Heart left ventricle (tissue), 16 donors: Measurements from ENCODE around the gene ACRV1. TPM values are rescaled to one million over a fixed set of nuclear protein-coding genes. Genes with fewer than 3 reads are reported as not detected.

Source experiments
- ATAC-seq, 4 donors: fragments of 200-7000 bp; cut with Tn5 transposase; one replicate each; pipeline ENCODE4 v1.9.1; 2020 to 2022; ENCODE audit warnings: moderate library complexity in 4 of 4, mild to moderate bottlenecking in 3 of 4, moderate number of reproducible peaks in 1 of 4
- DNase-seq, 5 donors: peaks; one replicate each; pipeline ENCODE4 v3.0.0-alpha.2; 2020
- H3K27ac ChIP-seq, 12 donors: fragments of 200-600 bp; sonication (generic) in 4 of 12; one replicate each; pipeline versions ENCODE4 v1.5.0 to v1.8.0; 2016 to 2022; ENCODE audit warnings: mild to moderate bottlenecking in 2 of 12
- H3K27me3 ChIP-seq, 9 donors: fragments of 200-600 bp; sonication (generic) in 2 of 9; one replicate each; pipeline versions ENCODE4 v1.5.1 to v1.8.0; 2016 to 2022; ENCODE audit warnings: mild to moderate bottlenecking in 3 of 9
- H3K36me3 ChIP-seq, 9 donors: fragments of 200-600 bp; sonication (generic) in 2 of 9; one replicate each; pipeline versions ENCODE4 v1.5.0 to v1.8.0; 2018 to 2022; ENCODE audit warnings: mild to moderate bottlenecking in 2 of 9
- H3K4me1 ChIP-seq, 12 donors: fragments of 200-600 bp; sonication (generic) in 4 of 12; one replicate each; pipeline versions ENCODE4 v1.5.0 to v1.8.0; 2016 to 2022; ENCODE audit warnings: mild to moderate bottlenecking in 3 of 12
- H3K4me3 ChIP-seq, 12 donors: fragments of 200-600 bp; sonication (generic) in 4 of 12; one replicate each; pipeline versions ENCODE4 v1.5.0 to v1.8.0; 2017 to 2022; ENCODE audit warnings: mild to moderate bottlenecking in 9 of 12, moderate library complexity in 4 of 12
- H3K9me3 ChIP-seq, 12 donors: fragments of 200-600 bp; sonication (generic) in 4 of 12; one replicate each; pipeline versions ENCODE4 v1.5.0 to v1.8.0; 2016 to 2022; ENCODE audit warnings: mild to moderate bottlenecking in 1 of 12
- POLR2A ChIP-seq, 2 donors: fragments of 450-650 bp; IDR thresholded peaks; one replicate each; pipeline ENCODE4 v1.6.1; 2017; ENCODE audit warnings: antibody characterized with exemption in 2 of 2, mild to moderate bottlenecking in 2 of 2, moderate library complexity in 2 of 2
- WGBS, 4 donors: extraction: QIAGEN DNeasy Blood & Tissue Kit in 2 of 4; methylation state at CpG; one replicate each; pipeline versions ENCODE4 v1.1.5 to v1.1.7; 2013 to 2018; 5-methylcytosine and 5-hydroxymethylcytosine counted together
- intact Hi-C, 10 donors: fragments of 100-400 bp; cut with DNase I; formaldehyde crosslinking; loops; one replicate each; pipeline versions ENCODE4 v1.11.1 to v1.14.2; 2022
- polyA plus RNA-seq, 2 donors: library from polyadenylated mRNA; stranded (reverse); fragments of 200-250 nt; gene quantifications; one replicate each; pipeline ENCODE4 v1.2.3, GENCODE V29; 2013
- total RNA-seq, 9 donors: library from RNA; depleted of rRNA in 2 of 9; stranded (reverse); fragments of >200 nt in 2 of 9; fragmentation: NEBNext Ultra II Directional in 3 of 9; extraction: Animal tissue kit (Norgen Biotek cat#: 25700) in 3 of 9; gene quantifications; one replicate each; pipeline versions ENCODE4 v1.1.0 to v1.2.4, GENCODE V29; 2016 to 2023
- TF ChIP-seq, protein P1 (sequence below), 12 donors: fragments of 200-600 bp; sonication (generic) in 4 of 12; IDR thresholded peaks; one replicate each; pipeline versions ENCODE4 v1.5.0 to v1.8.0; 2018 to 2022; ENCODE audit warnings: antibody characterized with exemption in 12 of 12, mild to moderate bottlenecking in 5 of 12
- donor health status: ischemic (EF 13 %, LVEDD 7.1; RV severe dilation, severe dysfunction).
- donor health status: healthy with polysubstance abuse.
- donor health status: DM: no; HTN: yes; CAD: no.
- donor health status: DM: no; HTN: no; CAD: no.
- donor health status: ischemic (EF 25% LVEDD 6.9; RV normal size, moderate dysfunction).
- donor health status: ischemic (EF 25% LVEDD 5.7; RV mildly dilated, moderate dysfunction).
- donor health status: healthy.
- donor health status: DM: yes; HTN: yes; CAD: no.
- donor health status: ischemic (EF 35%, LVEDD 5.7; RV mildly dilated, moderate dysfunction).
- donor health status: nonischemic (EF 11% LVEDD 7.7; RV severe dilation, severe dysfunction).
- donor health status: DM: yes; HTN: yes; CAD: no.
- donor health status: PGD.
- donor health status: ischemic (EF 29% LVEDD 5.4; RV normal size, mild dysfunction).
- donor health status: nonischemic (EF 23%, LVEDD 6.1; RV moderate dilation, normal function).

Gene ACRV1
- total and polyA plus RNA-seq, 11 donors = not detected

DNA sequence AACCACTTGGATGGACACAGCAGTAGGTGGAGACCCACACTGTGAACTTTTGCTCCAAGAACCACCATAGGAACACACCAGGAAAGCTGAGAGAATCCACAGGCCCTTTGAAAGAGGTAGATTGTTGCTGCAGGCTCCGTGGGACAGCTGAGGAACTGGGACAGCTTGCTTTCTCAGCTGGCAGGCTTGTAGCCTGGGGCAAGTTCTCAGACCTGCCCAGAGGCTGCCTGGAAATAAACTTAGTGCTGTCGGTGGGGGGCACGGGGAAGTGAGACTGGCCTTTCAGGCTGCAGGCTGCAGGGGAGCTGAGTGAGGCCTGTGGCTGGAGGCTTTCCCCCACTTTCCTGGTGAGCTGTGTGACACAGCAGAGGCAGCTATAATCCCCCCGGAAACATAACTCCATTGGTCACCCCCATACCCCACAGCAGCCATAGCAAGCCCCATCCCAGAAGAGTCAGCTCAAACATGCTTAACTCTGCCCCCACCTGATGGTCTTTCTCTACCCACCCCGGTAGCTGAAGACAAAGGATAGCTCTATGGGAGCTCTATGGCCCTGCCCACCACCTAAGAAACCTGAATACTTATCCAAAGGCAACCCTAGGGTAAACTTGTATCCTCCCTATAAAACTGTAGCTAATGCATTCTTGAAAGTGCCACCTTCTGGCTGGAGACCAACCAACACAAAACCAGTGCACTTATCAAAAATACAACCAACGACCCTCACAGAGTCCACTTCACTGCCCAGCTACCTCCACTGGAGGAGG, 21.4 kb upstream of the ACRV1 start:
- intact Hi-C loops = no loop called here
- H3K36me3 ChIP-seq = no peaks in the 10 kb centered on the region
- no peaks in the 10 kb centered on the region for H3K9me3 ChIP-seq
- H3K4me1 ChIP-seq = no peaks in the 10 kb centered on the region
- H3K27me3 ChIP-seq = no peaks in the 10 kb centered on the region
- no peak overlapping the region for H3K27ac ChIP-seq
- no peak for TF ChIP-seq POLR2A (IDR thresholded peaks at IDR 0.05)
- TF ChIP-seq, protein P1, sequence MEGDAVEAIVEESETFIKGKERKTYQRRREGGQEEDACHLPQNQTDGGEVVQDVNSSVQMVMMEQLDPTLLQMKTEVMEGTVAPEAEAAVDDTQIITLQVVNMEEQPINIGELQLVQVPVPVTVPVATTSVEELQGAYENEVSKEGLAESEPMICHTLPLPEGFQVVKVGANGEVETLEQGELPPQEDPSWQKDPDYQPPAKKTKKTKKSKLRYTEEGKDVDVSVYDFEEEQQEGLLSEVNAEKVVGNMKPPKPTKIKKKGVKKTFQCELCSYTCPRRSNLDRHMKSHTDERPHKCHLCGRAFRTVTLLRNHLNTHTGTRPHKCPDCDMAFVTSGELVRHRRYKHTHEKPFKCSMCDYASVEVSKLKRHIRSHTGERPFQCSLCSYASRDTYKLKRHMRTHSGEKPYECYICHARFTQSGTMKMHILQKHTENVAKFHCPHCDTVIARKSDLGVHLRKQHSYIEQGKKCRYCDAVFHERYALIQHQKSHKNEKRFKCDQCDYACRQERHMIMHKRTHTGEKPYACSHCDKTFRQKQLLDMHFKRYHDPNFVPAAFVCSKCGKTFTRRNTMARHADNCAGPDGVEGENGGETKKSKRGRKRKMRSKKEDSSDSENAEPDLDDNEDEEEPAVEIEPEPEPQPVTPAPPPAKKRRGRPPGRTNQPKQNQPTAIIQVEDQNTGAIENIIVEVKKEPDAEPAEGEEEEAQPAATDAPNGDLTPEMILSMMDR (IDR thresholded peaks at IDR 0.05) = no peak
- no peak for DNase-seq
- H3K4me3 ChIP-seq = no peak overlapping the region
- no peak for ATAC-seq
- WGBS, 4 donors = 32 to 41% (median 37%) methylated on average over 5 to 6 of the region's 6 CpGs

DNA sequence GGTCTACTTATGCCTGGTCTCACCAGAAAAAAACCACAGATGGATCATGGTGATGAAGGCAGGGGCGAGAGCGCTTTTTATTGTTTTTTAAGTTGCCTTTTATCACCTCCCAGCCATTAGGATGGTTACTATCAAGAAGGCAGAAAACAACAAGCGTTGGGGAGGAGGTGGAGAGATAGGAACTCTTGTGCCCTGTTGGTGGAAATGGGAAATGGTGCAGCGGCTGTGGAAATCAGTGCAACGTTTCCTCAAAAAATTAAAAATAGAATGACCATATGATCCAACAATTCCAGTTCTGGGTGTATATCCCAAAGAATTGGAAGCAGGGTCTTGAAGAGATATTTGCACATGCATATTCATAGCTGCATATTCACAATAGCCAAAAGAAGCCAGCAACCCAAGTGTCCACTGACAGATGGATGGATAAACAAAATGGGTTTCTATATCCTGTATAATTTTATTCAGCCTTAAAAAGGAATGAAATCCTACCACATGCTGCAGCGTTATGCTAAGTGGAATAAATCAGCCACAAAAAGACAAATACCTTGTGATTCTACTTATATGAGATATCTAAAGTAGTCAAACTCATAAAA, 20.5 kb upstream of the ACRV1 start:
- intact Hi-C loops = no loop called here
- no peaks in the 10 kb centered on the region for H3K4me1 ChIP-seq

DNA sequence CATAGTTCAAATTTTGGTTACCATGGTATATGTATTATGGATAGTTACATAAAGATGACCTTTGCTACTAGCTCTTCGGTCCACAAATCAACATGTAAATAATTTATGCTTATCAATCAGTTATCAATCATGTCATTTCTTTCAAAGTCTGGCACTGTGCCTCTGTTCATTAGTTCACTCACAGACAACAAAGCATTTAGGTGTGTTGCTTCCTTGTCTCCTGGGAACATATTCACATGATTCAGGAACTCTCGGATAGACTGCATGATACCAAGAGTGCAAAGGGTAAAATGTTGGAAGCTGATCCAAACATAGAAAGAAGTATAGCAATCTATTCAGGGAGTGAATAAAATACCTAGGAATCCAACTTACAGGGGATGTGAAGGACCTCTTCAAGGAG, 14.3 kb upstream of the ACRV1 start:
- no peak overlapping the region for H3K4me3 ChIP-seq
- no peaks in the 10 kb centered on the region for H3K36me3 ChIP-seq
- no peak overlapping the region for H3K27ac ChIP-seq
- no peak for TF ChIP-seq POLR2A (IDR thresholded peaks at IDR 0.05)
- TF ChIP-seq, protein P1 (IDR thresholded peaks at IDR 0.05) = no peak
- no peak for ATAC-seq
- intact Hi-C loops = no loop called here
- peaks cover 0 to 8% (median 0%) of the 10 kb centered on the region in 9 donors for H3K27me3 ChIP-seq
- 78 to 87% (median 81%) methylated on average over 2 of the region's 2 CpGs for WGBS, 4 donors
- no peak for DNase-seq
- H3K4me1 ChIP-seq = no peaks in the 10 kb centered on the region
- H3K9me3 ChIP-seq = peaks cover 0 to 9% (median 0%) of the 10 kb centered on the region in 12 donors

More for the DNA sequence above, 20.5 kb upstream of the ACRV1 start:
- DNase-seq (no peak), ATAC-seq (no peak)
- Histone ChIP-seq H3K4me3 (no peak overlapping the region), H3K36me3 (no peaks in the 10 kb centered on the region), H3K27ac (no peak overlapping the region), H3K9me3 (peaks cover 0 to under 1% (median 0%) of the 10 kb centered on the region in 12 donors), H3K27me3 (no peaks in the 10 kb centered on the region)
- TF ChIP-seq POLR2A (IDR thresholded peaks at IDR 0.05) = no peak
- TF ChIP-seq, protein P1 (IDR thresholded peaks at IDR 0.05) = no peak
- WGBS, 4 donors = 49 to 65% (median 58%) methylated on average over 6 of the region's 6 CpGs

- no peak overlapping the region for H3K27ac ChIP-seq
- H3K4me3 ChIP-seq = no peak overlapping the region
- no peaks in the 10 kb centered on the region for H3K4me1 ChIP-seq
- ATAC-seq (no peak), DNase-seq (no peak)
- H3K36me3 ChIP-seq = no peaks in the 10 kb centered on the region
- H3K9me3 ChIP-seq = peaks cover 0 to 9% (median 0%) of the 10 kb centered on the region in 12 donors
- peaks cover 0 to 8% (median 0%) of the 10 kb centered on the region in 9 donors for H3K27me3 ChIP-seq
- intact Hi-C loops = no loop called here
- 63 to 75% (median 74%) methylated on average over 5 of the region's 5 CpGs for WGBS, 4 donors
- no peak for TF ChIP-seq POLR2A (IDR thresholded peaks at IDR 0.05)
- TF ChIP-seq, protein P1 (IDR thresholded peaks at IDR 0.05) = no peak
Measured at GRCh38 chr11:125692887-125693286, 12.2 kb upstream of the ACRV1 start.
